Panc1 (cell line): Measurements from ENCODE around the gene CCDC85C. TPM values are rescaled to one million over a fixed set of nuclear protein-coding genes. Genes with fewer than 3 reads are reported as not detected.

Experiments used
- ATAC-seq: fragments of 200-7000 bp; cut with Tn5 transposase; 2 replicates; pipeline ENCODE4 v1.9.1; 2020; ENCODE audit warnings: mild to moderate bottlenecking, moderate library complexity
- BruUV-seq: library from RNA; stranded (reverse); fragments of 400-500 nt; replicated peaks from 2 replicates; lab custom pipeline; 2021; lab: Mats Ljungman, UMichigan
- CTCF ChIA-PET: fragments of 300-600 bp; sonication (Branson Sonifier 250); formaldehyde crosslinking; loops from one replicate; lab custom pipeline; 2022; ENCODE audit warnings: antibody characterized with exemption; lab: Charles Lee
- POLR2A ChIA-PET: fragments of 300-600 bp; sonication (Branson Sonifier 250); formaldehyde crosslinking; loops from one replicate; lab custom pipeline; 2022; ENCODE audit warnings: antibody characterized with exemption; lab: Charles Lee
- DNase-seq: peaks from one replicate; pipeline ENCODE4 v3.0.0-alpha.2; 2010; ENCODE audit warnings: low read depth, low spot score
- H3K27ac ChIP-seq: 2 replicates; pipeline ENCODE4 v1.5.1; 2011; ENCODE audit warnings: mild to moderate bottlenecking, low read length, inconsistent platforms
- H3K27me3 ChIP-seq: fragments of 200-500 bp; sonication (Bioruptor generic); 2 replicates; pipeline ENCODE4 v1.6.0; 2014; ENCODE audit warnings: low read length, inconsistent platforms; ENCODE audit not compliant: control insufficient read depth, insufficient read depth
- H3K36me3 ChIP-seq: fragments of 200-500 bp; sonication (Bioruptor generic); 2 replicates; pipeline ENCODE4 v1.5.1; 2014; ENCODE audit warnings: inconsistent platforms, mild to moderate bottlenecking, low read length, moderate library complexity; ENCODE audit not compliant: control insufficient read depth, insufficient read depth
- H3K4me1 ChIP-seq: 2 replicates; pipeline ENCODE4 v1.5.1; 2011; ENCODE audit warnings: inconsistent platforms, mild to moderate bottlenecking, low read length, moderate library complexity; ENCODE audit not compliant: control insufficient read depth, insufficient read depth
- H3K4me3 ChIP-seq, 2 experiments: 2 replicates each; pipeline ENCODE4 v1.5.1; 2011 to 2012; ENCODE audit warnings: low read depth in 2 of 2, low read length in 2 of 2, mild to moderate bottlenecking in 2 of 2, inconsistent platforms in 1 of 2, moderate library complexity in 1 of 2
- H3K9me3 ChIP-seq: fragments of 200-500 bp; sonication (Bioruptor generic); 2 replicates; pipeline ENCODE4 v1.5.1; 2014; ENCODE audit warnings: low read depth, mild to moderate bottlenecking, inconsistent platforms, low read length, moderate library complexity; ENCODE audit not compliant: control insufficient read depth, insufficient read depth
- POLR2AphosphoS5 ChIP-seq: IDR thresholded peaks from 2 replicates; pipeline ENCODE4 v1.6.1; 2012; ENCODE audit warnings: mild to moderate bottlenecking, low read depth, low read length, moderate library complexity
- REST ChIP-seq, 2 experiments: IDR thresholded peaks; 2 replicates each; pipeline ENCODE4 v1.6.1; 2011 to 2012; ENCODE audit warnings: low read depth in 2 of 2, control low read depth in 1 of 2, low read length in 1 of 2, mild to moderate bottlenecking in 1 of 2, moderate library complexity in 1 of 2; ENCODE audit not compliant: insufficient read depth in 1 of 2
- SIN3A ChIP-seq: IDR thresholded peaks from 2 replicates; pipeline ENCODE4 v1.6.1; 2012; ENCODE audit warnings: low read depth, mild to moderate bottlenecking, low read length, moderate library complexity, borderline replicate concordance; ENCODE audit not compliant: insufficient read depth
- TCF7L2 ChIP-seq: IDR thresholded peaks from 2 replicates; pipeline ENCODE4 v1.6.1; 2011; ENCODE audit warnings: mild to moderate bottlenecking, low read depth, low read length, inconsistent platforms
- in situ Hi-C: cut with HindIII; loops from 2 replicates; pipeline ENCODE4 v1.10.0; 2016; ENCODE audit warnings: low sequenced_read_pairs, low pct_unique_long_range_greater_than_20kb
- intact Hi-C: fragments of 100-400 bp; cut with micrococcal nuclease; formaldehyde crosslinking; loops from one replicate; pipeline ENCODE4 v1.10.0; 2022; ENCODE audit not compliant: unreplicated experiment
- total RNA-seq: library from RNA; stranded (reverse); gene quantifications from one replicate; pipeline ENCODE4 v1.2.1, GENCODE V29; 2021; ENCODE audit not compliant: unreplicated experiment
- TF ChIP-seq, protein P1 (sequence below): fragments of 450-650 bp; IDR thresholded peaks from 2 replicates; pipeline ENCODE4 v1.5.1; 2017; ENCODE audit warnings: mild to moderate bottlenecking

Gene CCDC85C
- total RNA-seq, 1 experiment from 2014 or later, result 96.6 TPM

GRCh38 chr14:99452968-99453367, 151.0 kb downstream of the CCDC85C start:
- no peaks in the 10 kb centered on the region for H3K9me3 ChIP-seq
- CTCF ChIA-PET, result no interaction called here
- POLR2A ChIA-PET, result no interaction called here
- no peak overlapping the region for H3K27ac ChIP-seq
- TF ChIP-seq POLR2AphosphoS5, result no peak
- TF ChIP-seq TCF7L2, result no peak
- TF ChIP-seq REST (IDR thresholded peaks at IDR 0.05; ENCODE audit: insufficient read depth in 1 of 2, low read depth in 2 of 2, low read length in 1 of 2), result no peak
- TF ChIP-seq SIN3A, result no peak
- TF ChIP-seq, protein P1, sequence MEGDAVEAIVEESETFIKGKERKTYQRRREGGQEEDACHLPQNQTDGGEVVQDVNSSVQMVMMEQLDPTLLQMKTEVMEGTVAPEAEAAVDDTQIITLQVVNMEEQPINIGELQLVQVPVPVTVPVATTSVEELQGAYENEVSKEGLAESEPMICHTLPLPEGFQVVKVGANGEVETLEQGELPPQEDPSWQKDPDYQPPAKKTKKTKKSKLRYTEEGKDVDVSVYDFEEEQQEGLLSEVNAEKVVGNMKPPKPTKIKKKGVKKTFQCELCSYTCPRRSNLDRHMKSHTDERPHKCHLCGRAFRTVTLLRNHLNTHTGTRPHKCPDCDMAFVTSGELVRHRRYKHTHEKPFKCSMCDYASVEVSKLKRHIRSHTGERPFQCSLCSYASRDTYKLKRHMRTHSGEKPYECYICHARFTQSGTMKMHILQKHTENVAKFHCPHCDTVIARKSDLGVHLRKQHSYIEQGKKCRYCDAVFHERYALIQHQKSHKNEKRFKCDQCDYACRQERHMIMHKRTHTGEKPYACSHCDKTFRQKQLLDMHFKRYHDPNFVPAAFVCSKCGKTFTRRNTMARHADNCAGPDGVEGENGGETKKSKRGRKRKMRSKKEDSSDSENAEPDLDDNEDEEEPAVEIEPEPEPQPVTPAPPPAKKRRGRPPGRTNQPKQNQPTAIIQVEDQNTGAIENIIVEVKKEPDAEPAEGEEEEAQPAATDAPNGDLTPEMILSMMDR, result no peak
- DNase-seq (no peak), ATAC-seq (no peak)
- H3K4me1 ChIP-seq, result no peaks in the 10 kb centered on the region
- in situ Hi-C loops (no loop called here), intact Hi-C loops (no loop called here)
- H3K27me3 ChIP-seq, result no peaks in the 10 kb centered on the region
- no peak overlapping the region for H3K4me3 ChIP-seq
- H3K36me3 ChIP-seq, result peaks cover 5% of the 10 kb centered on the region
- no TSS peak for BruUV-seq

GRCh38 chr14:99451234-99451633, 152.8 kb downstream of the CCDC85C start:
- in situ Hi-C loops (no loop called here), intact Hi-C loops (no loop called here)
- BruUV-seq, result no TSS peak
- ATAC-seq (no peak), DNase-seq (no peak)
- no peak overlapping the region for H3K4me3 ChIP-seq
- peaks cover 2% of the 10 kb centered on the region for H3K36me3 ChIP-seq
- POLR2A ChIA-PET, result no interaction called here
- H3K4me1 ChIP-seq, result no peaks in the 10 kb centered on the region
- no peak for TF ChIP-seq SIN3A
- H3K27ac ChIP-seq, result no peak overlapping the region
- no peaks in the 10 kb centered on the region for H3K27me3 ChIP-seq
- CTCF ChIA-PET, result no interaction called here
- no peaks in the 10 kb centered on the region for H3K9me3 ChIP-seq

- Histone ChIP-seq H3K9me3 (no peaks in the 10 kb centered on the region), H3K27me3 (no peaks in the 10 kb centered on the region), H3K4me1 (no peaks in the 10 kb centered on the region), H3K4me3 (no peak overlapping the region), H3K36me3 (no peaks in the 10 kb centered on the region; the same call in none of the 2 replicates), H3K27ac (no peak overlapping the region)
- in situ Hi-C loops (no loop called here), intact Hi-C loops (no loop called here)
- ChIA-PET POLR2A (no interaction called here), CTCF (no interaction called here)
- BruUV-seq, result no TSS peak
- TF ChIP-seq TCF7L2, result no peak
- no peak for TF ChIP-seq REST (IDR thresholded peaks at IDR 0.05; ENCODE audit: insufficient read depth in 1 of 2, low read depth in 2 of 2, low read length in 1 of 2)
- TF ChIP-seq SIN3A, result no peak
- TF ChIP-seq, protein P1, result no peak
- no peak for TF ChIP-seq POLR2AphosphoS5
- ATAC-seq (no peak), DNase-seq (no peak)
Observed at GRCh38 chr14:99450266-99450665, 153.7 kb downstream of the CCDC85C start.
